Neural cell (in vitro differentiated cells): ENCODE data around the gene ANO8. TPM values are rescaled to one million over a fixed set of nuclear protein-coding genes. Genes with fewer than 3 reads are reported as not detected.

Source experiments
- H2AFZ ChIP-seq: fragments of 200-600, 300-800 bp; sonication (generic), shearing (Covaris generic); 2 replicates; pipeline ENCODE4 v1.6.0; 2014; ENCODE audit warnings: low read depth, mild to moderate bottlenecking, antibody characterized with exemption, low read length, moderate library complexity
- H3F3A ChIP-seq: fragments of 200-600 bp; shearing (Covaris generic); 2 replicates; pipeline ENCODE4 v1.6.1; 2016; ENCODE audit warnings: mild to moderate bottlenecking, moderate library complexity, mixed read lengths, antibody characterized with exemption, low read length; ENCODE audit not compliant: insufficient read depth, poor library complexity, severe bottlenecking
- H3K27ac ChIP-seq: fragments of 200-600, 300-800 bp; sonication (generic), shearing (Covaris generic); 2 replicates; pipeline ENCODE4 v1.5.1; 2014; ENCODE audit warnings: mild to moderate bottlenecking, low read length, moderate library complexity
- H3K27me3 ChIP-seq: fragments of 300-800, 200-600 bp; sonication (generic), shearing (Covaris generic); 2 replicates; pipeline ENCODE4 v1.6.0; 2014; ENCODE audit warnings: mild to moderate bottlenecking, low read depth, low read length, moderate library complexity; ENCODE audit not compliant: insufficient read depth
- H3K36me3 ChIP-seq: fragments of 300-800, 200-600 bp; sonication (generic), shearing (Covaris generic); 2 replicates; pipeline ENCODE4 v1.5.1; 2014; ENCODE audit warnings: mild to moderate bottlenecking, antibody characterized with exemption, low read length, moderate library complexity; ENCODE audit not compliant: insufficient read depth
- H3K4me2 ChIP-seq: fragments of 300-800, 200-600 bp; sonication (generic), shearing (Covaris generic); 2 replicates; pipeline ENCODE4 v1.6.0; 2014; ENCODE audit warnings: mild to moderate bottlenecking, low read length
- H3K4me3 ChIP-seq: fragments of 300-800, 200-600 bp; sonication (generic), shearing (Covaris generic); 2 replicates; pipeline ENCODE4 v1.5.1; 2014; ENCODE audit warnings: mild to moderate bottlenecking, low read length, moderate library complexity
- H3K79me2 ChIP-seq: fragments of 200-600 bp; shearing (Covaris generic); replicated peaks from 2 replicates; pipeline ENCODE4 v1.6.0; 2014; ENCODE audit warnings: mild to moderate bottlenecking, low read length, moderate library complexity; ENCODE audit not compliant: insufficient read depth
- H3K9ac ChIP-seq: fragments of 300-800, 200-600 bp; sonication (generic), shearing (Covaris generic); 2 replicates; pipeline ENCODE4 v1.6.1; 2016; ENCODE audit warnings: mild to moderate bottlenecking, low read length, mixed read lengths
- H3K9me2 ChIP-seq: fragments of 200-600 bp; shearing (Covaris generic); 2 replicates; pipeline ENCODE4 v1.6.1; 2016; ENCODE audit warnings: mild to moderate bottlenecking, low read length, mixed read lengths; ENCODE audit not compliant: insufficient read depth
- H3K9me3 ChIP-seq: fragments of 200-600, 300-800 bp; sonication (generic), shearing (Covaris generic); 2 replicates; pipeline ENCODE4 v1.6.1; 2016; ENCODE audit warnings: mild to moderate bottlenecking, mixed run types, low read length, moderate library complexity, mixed read lengths
- H4K20me1 ChIP-seq: fragments of 200-600 bp; shearing (Covaris generic); 2 replicates; pipeline ENCODE4 v1.6.1; 2016; ENCODE audit warnings: mild to moderate bottlenecking, mixed run types; ENCODE audit not compliant: insufficient read depth
- EP300 ChIP-seq: fragments of 450-650 bp; conservative IDR thresholded peaks from 2 replicates; pipeline ENCODE4 v1.6.1; 2014; ENCODE audit warnings: antibody characterized with exemption, mild to moderate bottlenecking, moderate library complexity; ENCODE audit not compliant: poor library complexity, severe bottlenecking
- EZH2 ChIP-seq: fragments of 200-600, 300-800 bp; shearing (Covaris generic), sonication (generic); IDR thresholded peaks from 2 replicates; pipeline ENCODE4 v1.6.1; 2014; ENCODE audit warnings: antibody characterized with exemption, low read length, borderline replicate concordance, mild to moderate bottlenecking; ENCODE audit not compliant: insufficient read depth, poor library complexity, severe bottlenecking
- MXI1 ChIP-seq: fragments of 450-650 bp; conservative IDR thresholded peaks from 2 replicates; pipeline ENCODE4 v1.6.1; 2014; ENCODE audit warnings: antibody characterized with exemption, mild to moderate bottlenecking; ENCODE audit not compliant: poor library complexity, severe bottlenecking
- POLR2AphosphoS5 ChIP-seq: IDR thresholded peaks from 2 replicates; pipeline ENCODE4 v1.6.1; 2012
- RAD21 ChIP-seq: fragments of 450-650 bp; conservative IDR thresholded peaks from 2 replicates; pipeline ENCODE4 v1.6.1; 2014; ENCODE audit warnings: antibody characterized with exemption, mild to moderate bottlenecking, moderate library complexity
- SMC3 ChIP-seq: fragments of 450-650 bp; conservative IDR thresholded peaks from 2 replicates; pipeline ENCODE4 v1.6.1; 2014; ENCODE audit warnings: antibody characterized with exemption, mild to moderate bottlenecking, moderate library complexity; ENCODE audit not compliant: poor library complexity
- TAF1 ChIP-seq: IDR thresholded peaks from 2 replicates; pipeline ENCODE4 v1.6.1; 2012; ENCODE audit warnings: low read depth
- polyA plus RNA-seq: library from polyadenylated mRNA; depleted of rRNA; stranded (reverse); fragments of >200 nt; gene quantifications from 2 replicates; pipeline ENCODE4 v1.2.3, GENCODE V29; 2014
- TF ChIP-seq, protein P1 (sequence below): IDR thresholded peaks from 2 replicates; pipeline ENCODE4 v1.6.1; 2012; ENCODE audit warnings: borderline replicate concordance
- TF ChIP-seq, protein P2 (sequence below): fragments of 450-650 bp; IDR thresholded peaks from 2 replicates; pipeline ENCODE4 v1.5.1; 2014; ENCODE audit warnings: antibody characterized with exemption, mild to moderate bottlenecking, moderate library complexity; ENCODE audit not compliant: poor library complexity, severe bottlenecking

Gene ANO8
- polyA plus RNA-seq, 1 donor from 2014 or later: 51.3 TPM

DNA sequence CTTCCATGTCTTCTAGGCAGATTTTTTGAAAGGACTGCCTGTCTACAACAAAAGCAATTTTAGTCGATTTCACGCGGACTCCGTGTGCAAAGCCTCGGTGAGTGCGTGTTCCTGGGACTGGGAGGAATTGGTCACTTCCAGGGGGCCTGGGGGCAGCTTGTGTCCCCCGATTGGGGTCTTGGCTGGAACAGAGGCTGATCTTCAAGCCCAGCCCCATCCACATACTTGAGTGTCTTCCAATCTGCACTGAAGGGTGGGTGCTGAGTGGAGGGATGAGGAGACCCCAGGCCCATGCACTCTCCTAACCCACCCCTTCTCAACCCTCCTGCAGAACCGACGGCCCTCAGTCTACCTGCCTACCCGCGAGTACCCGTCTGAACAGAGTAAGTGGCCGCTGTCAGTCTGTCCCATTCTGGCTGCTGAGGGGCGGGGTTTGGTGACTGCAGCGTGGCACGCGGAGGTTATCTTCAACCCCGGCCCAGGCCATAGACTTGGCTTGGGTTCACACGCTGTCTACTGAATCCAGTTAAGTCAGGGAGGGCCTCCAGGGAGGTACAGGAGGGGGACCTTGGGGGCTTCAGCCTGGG, 20.6 kb downstream of the ANO8 start (continued):
- TF ChIP-seq RAD21 (no peak), EP300 (no peak), EZH2 (no peak)

DNA sequence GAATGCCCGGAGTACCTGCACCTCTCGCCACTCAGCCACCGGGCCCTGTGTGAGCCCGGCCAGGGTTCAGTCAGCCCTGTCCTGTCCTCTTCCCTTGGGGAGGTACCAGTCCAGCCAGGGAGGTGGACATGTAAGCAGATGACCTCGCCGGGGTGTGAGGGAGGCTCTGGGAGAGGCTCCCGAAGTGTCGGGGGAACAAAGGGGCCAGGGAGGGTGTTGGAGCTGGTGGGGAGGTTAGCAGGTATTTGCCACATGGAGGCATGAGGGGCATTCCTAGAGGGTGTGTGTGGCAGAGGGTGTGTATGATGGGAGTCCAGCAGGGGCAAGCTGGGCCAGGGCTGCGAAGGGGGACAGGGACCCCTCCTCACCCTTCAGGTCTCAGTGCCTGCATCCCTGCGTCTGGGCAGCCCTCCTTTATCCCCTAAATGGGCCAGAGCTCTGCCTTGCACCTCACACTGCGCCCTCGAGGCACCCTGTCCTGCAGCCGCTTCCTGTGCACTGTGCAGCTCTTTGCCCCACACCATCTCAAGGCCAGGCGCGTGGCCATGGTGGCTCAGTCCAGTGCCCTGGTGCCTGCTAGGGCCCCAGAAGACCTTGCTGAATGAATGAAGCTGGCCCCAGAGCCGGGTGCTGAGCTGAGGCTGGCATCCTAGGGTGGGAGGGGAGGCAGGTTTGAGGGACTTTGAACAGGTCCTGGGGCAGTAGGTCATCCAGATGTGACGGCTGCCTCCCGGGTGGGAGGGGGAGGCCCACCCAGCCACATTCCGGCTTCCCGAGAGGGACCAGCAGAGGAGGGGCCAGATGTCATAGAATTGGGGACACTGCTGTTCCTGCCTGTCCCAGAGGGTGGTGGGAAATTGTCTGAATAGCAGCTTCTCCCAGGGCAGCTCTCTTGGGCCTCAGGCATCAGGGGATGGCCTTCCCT, 22.2 kb downstream of the ANO8 start:
- no peak overlapping the region for H3K27ac ChIP-seq
- no peak overlapping the region for H3K4me3 ChIP-seq
- no peak overlapping the region for H3K4me2 ChIP-seq
- no peaks in the 10 kb centered on the region for H3K36me3 ChIP-seq
- H3K79me2 ChIP-seq: peaks cover 18% of the 10 kb centered on the region
- no peaks in the 10 kb centered on the region for H3F3A ChIP-seq
- no peaks in the 10 kb centered on the region for H3K9me3 ChIP-seq
- no peaks in the 10 kb centered on the region for H3K27me3 ChIP-seq
- no peak overlapping the region for H3K9ac ChIP-seq
- H3K9me2 ChIP-seq: no peaks in the 10 kb centered on the region
- no peak for TF ChIP-seq TAF1
- no peak for TF ChIP-seq SMC3
- TF ChIP-seq POLR2AphosphoS5: no peak
- TF ChIP-seq, protein P1, sequence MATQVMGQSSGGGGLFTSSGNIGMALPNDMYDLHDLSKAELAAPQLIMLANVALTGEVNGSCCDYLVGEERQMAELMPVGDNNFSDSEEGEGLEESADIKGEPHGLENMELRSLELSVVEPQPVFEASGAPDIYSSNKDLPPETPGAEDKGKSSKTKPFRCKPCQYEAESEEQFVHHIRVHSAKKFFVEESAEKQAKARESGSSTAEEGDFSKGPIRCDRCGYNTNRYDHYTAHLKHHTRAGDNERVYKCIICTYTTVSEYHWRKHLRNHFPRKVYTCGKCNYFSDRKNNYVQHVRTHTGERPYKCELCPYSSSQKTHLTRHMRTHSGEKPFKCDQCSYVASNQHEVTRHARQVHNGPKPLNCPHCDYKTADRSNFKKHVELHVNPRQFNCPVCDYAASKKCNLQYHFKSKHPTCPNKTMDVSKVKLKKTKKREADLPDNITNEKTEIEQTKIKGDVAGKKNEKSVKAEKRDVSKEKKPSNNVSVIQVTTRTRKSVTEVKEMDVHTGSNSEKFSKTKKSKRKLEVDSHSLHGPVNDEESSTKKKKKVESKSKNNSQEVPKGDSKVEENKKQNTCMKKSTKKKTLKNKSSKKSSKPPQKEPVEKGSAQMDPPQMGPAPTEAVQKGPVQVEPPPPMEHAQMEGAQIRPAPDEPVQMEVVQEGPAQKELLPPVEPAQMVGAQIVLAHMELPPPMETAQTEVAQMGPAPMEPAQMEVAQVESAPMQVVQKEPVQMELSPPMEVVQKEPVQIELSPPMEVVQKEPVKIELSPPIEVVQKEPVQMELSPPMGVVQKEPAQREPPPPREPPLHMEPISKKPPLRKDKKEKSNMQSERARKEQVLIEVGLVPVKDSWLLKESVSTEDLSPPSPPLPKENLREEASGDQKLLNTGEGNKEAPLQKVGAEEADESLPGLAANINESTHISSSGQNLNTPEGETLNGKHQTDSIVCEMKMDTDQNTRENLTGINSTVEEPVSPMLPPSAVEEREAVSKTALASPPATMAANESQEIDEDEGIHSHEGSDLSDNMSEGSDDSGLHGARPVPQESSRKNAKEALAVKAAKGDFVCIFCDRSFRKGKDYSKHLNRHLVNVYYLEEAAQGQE: no peak
- no peak for TF ChIP-seq EP300
- no peak for TF ChIP-seq EZH2
- TF ChIP-seq RAD21: no peak
- TF ChIP-seq, protein P2, sequence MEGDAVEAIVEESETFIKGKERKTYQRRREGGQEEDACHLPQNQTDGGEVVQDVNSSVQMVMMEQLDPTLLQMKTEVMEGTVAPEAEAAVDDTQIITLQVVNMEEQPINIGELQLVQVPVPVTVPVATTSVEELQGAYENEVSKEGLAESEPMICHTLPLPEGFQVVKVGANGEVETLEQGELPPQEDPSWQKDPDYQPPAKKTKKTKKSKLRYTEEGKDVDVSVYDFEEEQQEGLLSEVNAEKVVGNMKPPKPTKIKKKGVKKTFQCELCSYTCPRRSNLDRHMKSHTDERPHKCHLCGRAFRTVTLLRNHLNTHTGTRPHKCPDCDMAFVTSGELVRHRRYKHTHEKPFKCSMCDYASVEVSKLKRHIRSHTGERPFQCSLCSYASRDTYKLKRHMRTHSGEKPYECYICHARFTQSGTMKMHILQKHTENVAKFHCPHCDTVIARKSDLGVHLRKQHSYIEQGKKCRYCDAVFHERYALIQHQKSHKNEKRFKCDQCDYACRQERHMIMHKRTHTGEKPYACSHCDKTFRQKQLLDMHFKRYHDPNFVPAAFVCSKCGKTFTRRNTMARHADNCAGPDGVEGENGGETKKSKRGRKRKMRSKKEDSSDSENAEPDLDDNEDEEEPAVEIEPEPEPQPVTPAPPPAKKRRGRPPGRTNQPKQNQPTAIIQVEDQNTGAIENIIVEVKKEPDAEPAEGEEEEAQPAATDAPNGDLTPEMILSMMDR: no peak
- TF ChIP-seq MXI1: no peak
- no peak overlapping the region for H2AFZ ChIP-seq
- H4K20me1 ChIP-seq: no peaks in the 10 kb centered on the region
